GM18873 (cell line): ENCODE measurements around the gene EVI5.
"Not testable (repeated sequence)": the region's sequence is repeated elsewhere in the genome, so short reads cannot be mapped to it uniquely, and the experiment has no call there.

Source experiments
- ATAC-seq: cut with Tn5 transposase; IDR thresholded peaks from one replicate; pipeline ENCODE4 v1.9.1; 2021; ENCODE audit warnings: mild to moderate bottlenecking, moderate library complexity, moderate number of reproducible peaks; ENCODE audit not compliant: unreplicated experiment, low FRiP score

The EVI5 gene

GRCh38 chr1:92536211-92536979 lies 248.5 kb downstream of the EVI5 start:
- peak; percentile 6 for ATAC-seq

DNA sequence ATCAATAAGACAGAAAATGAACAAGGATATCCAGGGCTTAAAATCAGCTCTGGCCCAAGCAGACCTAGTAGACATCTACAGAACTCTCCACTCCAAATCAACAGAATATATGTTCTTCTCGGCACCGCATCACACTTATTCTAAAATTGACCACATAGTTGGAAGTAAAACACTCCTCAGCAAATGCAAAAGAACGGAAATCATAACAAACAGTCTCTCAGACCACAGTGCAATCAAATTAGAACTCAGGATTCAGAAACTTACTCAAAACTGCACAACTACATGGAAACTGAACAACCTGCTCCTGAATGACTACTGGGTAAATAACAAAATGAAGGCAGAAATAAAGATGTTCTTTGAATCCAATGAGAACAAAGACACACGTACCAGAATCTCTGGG lies 252.5 kb downstream of the EVI5 start:
- not testable (repeated sequence) for ATAC-seq

- not testable (repeated sequence) for ATAC-seq
These were observed 253.0 kb downstream of the EVI5 start for GRCh38 chr1:92531939-92532338.

GRCh38 chr1:92527670-92528069 lies 257.2 kb downstream of the EVI5 start:
- no peak for ATAC-seq

DNA sequence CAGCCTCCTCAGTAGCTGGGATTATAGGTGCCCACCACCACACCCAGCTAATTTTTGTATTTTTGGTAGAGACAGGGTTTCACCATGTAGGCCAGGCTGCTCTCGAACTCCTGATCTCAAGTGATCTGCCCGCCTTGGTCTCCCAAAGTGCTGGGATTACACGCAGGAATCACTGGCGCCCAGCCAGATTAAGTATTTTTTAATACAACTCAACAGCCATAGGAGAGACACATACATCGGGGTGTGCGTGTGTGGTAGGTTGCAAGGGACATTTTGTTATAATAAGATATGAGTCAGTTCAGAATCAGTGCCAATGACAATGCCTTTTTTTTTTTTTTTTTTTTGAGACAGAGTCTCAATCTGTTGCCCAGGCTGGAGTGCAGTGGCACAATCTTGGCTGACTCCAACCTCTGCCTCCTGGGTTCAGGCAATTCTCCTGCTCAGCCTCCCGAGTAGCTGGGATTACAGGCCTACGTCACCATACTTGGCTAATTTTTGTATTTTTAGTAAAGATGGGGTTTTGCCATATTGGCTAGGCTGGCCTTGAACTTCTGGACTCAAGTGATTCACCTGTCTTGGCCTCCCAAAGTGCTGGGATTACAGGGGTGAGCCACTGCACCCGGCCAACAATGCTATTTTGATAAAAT lies 259.8 kb downstream of the EVI5 start:
- ATAC-seq, result not testable (repeated sequence)

GRCh38 chr1:92519043-92519442 lies 265.9 kb downstream of the EVI5 start:
- ATAC-seq, result no peak

GRCh38 chr1:92516574-92516973 lies 268.3 kb downstream of the EVI5 start:
- ATAC-seq, result no peak

GRCh38 chr1:92515796-92516201 lies 269.1 kb downstream of the EVI5 start:
- no peak for ATAC-seq

DNA sequence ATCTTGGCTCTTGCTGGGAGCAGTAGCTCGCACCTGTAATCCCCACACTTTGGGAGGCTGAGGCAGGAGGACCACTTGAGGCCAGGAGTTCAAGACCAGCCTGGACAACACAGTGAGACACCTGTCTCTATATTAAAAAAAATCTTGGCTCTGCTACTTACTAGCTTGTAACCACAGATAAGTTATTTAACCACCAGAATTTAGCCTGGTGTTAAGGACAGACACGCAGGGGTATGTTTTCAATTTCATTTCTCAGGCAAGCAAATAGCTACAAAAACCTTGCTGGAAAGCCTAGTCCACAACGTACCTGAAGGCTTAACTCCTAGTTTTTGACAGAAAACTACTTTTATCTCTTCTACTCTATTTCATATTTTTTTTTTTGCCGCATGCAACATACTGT lies 273.4 kb downstream of the EVI5 start:
- ATAC-seq, result no peak

GRCh38 chr1:92509619-92510018 lies 275.3 kb downstream of the EVI5 start:
- ATAC-seq, result no peak

- ATAC-seq, result no peak
These were observed 279.8 kb downstream of the EVI5 start for GRCh38 chr1:92505015-92505692.

DNA sequence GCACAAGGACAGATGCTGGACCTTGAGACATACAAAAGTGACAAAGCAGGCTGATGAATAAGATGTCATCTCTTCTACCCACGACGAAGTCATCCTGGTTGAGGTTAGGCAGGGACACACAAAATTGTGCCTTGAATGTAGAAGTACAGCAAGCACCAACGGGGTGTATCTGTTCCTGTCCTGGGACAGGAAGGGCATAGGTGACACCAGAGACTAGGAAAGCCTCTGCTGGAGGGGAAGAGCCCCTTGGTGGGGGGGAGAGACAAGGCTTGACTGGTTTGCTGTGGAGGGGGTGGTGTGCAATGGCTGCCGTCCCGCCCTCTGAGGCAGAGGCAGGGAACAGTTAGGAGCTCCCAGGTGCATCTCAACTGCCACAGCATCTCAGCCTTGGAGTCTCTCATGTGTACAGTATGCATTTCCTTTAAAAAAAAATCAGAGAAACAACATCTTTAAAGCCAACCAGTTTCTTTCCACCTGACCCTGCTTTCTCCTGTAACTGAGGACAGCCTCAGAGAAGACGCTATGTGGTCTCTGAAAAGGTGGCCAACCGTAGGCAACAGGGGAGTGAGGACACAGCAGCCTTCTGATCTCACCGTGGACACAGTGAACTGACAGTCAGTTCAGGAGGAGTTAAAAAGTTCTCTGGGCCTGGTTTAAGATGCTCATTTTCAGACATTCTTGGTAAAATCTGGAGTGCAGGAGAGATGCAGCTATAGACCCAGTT lies 280.5 kb downstream of the EVI5 start:
- ATAC-seq, result no peak

- ATAC-seq, result no peak
These were observed 281.0 kb downstream of the EVI5 start for GRCh38 chr1:92503926-92504285.

DNA sequence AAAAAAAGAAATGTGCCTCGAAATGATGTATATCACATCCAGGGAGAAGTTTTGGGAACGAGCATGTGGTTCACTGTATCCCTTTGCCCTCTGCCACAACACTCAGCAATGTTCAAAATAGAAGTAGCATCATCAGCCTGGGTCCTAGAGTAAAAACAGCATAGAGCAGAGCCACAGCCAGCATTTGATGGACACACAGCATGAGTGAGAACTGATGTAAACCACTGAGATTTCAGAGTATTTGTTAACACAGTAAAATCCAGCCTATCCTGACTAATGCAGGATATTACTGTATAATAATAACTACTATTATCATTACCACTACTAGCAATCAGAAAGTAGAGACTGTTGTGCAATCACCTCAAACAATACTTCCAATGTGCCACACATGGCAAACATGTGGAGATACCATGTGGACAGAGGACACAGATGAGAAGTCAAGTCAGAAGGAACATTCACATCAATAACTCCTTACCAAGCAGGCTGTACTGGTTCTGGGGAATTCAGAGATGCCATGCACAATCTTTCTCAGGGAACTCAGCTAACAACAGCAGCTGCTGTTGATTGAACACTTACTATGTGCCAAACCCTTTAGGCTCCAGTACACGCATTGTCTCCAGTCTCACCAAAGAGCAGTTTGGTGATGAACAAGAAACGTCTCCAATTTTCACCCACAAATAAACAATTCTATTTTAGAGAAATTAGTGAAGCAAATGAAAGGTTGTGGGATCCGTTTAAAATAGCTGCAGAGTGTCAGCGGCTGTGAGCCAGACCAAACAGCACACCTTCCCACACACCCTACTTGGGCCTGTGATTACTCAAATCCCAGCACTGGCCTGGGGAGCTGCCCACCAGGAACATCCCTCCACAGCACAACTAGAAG lies 281.6 kb downstream of the EVI5 start:
- ATAC-seq, result no peak

DNA sequence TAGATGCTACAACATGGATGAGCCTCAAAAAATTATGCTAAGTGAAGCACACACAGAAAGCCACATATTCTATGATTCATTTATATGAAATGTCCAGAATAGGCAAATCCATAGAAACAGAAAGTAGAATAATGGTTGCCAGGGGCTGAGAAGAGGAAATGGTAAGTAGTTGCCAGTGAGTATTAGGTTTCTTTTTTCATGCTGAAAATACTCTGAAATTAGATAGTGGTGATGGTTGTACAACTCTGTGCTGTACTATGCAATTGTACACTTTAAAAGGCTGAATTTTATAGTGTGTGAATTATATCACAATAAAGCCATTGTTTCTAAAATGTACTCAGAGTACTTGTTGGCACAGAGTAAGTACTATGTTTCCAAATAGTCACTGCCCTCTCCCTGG lies 282.7 kb downstream of the EVI5 start:
- ATAC-seq, result peak; percentile 88

DNA sequence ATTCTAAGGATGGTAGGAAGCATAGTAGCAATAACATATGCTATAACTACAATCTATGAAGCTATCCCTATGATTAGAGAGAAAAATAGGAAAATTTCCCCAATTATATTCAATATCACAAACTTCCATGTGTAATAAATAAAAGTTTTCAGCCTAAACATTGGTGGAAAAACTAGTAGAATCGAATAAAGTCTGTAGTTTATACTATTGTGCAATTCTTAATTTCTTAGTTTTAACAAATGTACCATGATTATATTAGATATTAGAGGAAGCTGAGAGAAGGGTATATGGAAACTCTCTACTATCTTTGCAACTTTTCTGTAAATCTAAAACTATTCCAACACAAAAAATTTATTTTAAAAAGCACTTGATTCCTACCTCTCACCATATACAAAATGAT lies 284.4 kb downstream of the EVI5 start:
- ATAC-seq, result no peak

GRCh38 chr1:92495392-92496063 lies 289.4 kb downstream of the EVI5 start:
- ATAC-seq, result no peak

- no peak for ATAC-seq
These were observed 290.3 kb downstream of the EVI5 start for GRCh38 chr1:92494485-92495141.

GRCh38 chr1:92493139-92493538 lies 291.8 kb downstream of the EVI5 start:
- no peak for ATAC-seq
